ENCODE results near the gene HEMK1.

The HEMK1 gene

GRCh38 chr3:50568947-50569749 lies at the start of gene HEMK1:
TSS of gene HEMK1 (plus strand) at chr3:50569522. CDS start at chr3:50571105, 1,583 bp downstream.
- H3K27ac ChIP-seq = peak within 1 kb of the TSS; percentile 75
- peak; percentile 60 for DNase-seq (ENCODE audit: low read depth, low spot score)

GRCh38 chr3:50520849-50521248 lies 48.5 kb upstream of the HEMK1 start:
- no peak overlapping the region for H3K27ac ChIP-seq
- DNase-seq (ENCODE audit: low read depth, low spot score) = no peak

- H3K27ac ChIP-seq = no peak overlapping the region
- no peak for DNase-seq (ENCODE audit: low read depth, low spot score)
Measured at GRCh38 chr3:50521572-50521971, 47.8 kb upstream of the HEMK1 start.

- H3K27ac ChIP-seq = no peak overlapping the region
- DNase-seq (ENCODE audit: low read depth, low spot score) = no peak
Measured at GRCh38 chr3:50523279-50523811, 46.0 kb upstream of the HEMK1 start.

- DNase-seq (ENCODE audit: low read depth, low spot score) = no peak
- H3K27ac ChIP-seq = no peak overlapping the region
Measured at GRCh38 chr3:50524746-50525145, 44.6 kb upstream of the HEMK1 start.

- H3K27ac ChIP-seq = no peak overlapping the region
- no peak for DNase-seq (ENCODE audit: low read depth, low spot score)
Measured at GRCh38 chr3:50525191-50525910, 44.0 kb upstream of the HEMK1 start.

GRCh38 chr3:50525987-50526386 lies 43.3 kb upstream of the HEMK1 start:
- DNase-seq (ENCODE audit: low read depth, low spot score) = peak; percentile 26

GRCh38 chr3:50530001-50530970 lies 39.0 kb upstream of the HEMK1 start:
- no peak for DNase-seq (ENCODE audit: low read depth, low spot score)
- H3K27ac ChIP-seq = no peak overlapping the region

More at GRCh38 chr3:50525987-50526386, 43.3 kb upstream of the HEMK1 start:
- no peak overlapping the region for H3K27ac ChIP-seq

GRCh38 chr3:50531201-50531600 lies 38.1 kb upstream of the HEMK1 start:
- H3K27ac ChIP-seq = no peak overlapping the region
- DNase-seq (ENCODE audit: low read depth, low spot score) = no peak

- no peak overlapping the region for H3K27ac ChIP-seq
Measured at GRCh38 chr3:50532062-50532705, 37.1 kb upstream of the HEMK1 start.

GRCh38 chr3:50533316-50533715 lies 36.0 kb upstream of the HEMK1 start:
- H3K27ac ChIP-seq = no peak overlapping the region
- no peak for DNase-seq (ENCODE audit: low read depth, low spot score)

More at GRCh38 chr3:50532062-50532705, 37.1 kb upstream of the HEMK1 start:
- DNase-seq (ENCODE audit: low read depth, low spot score) = no peak

- H3K27ac ChIP-seq = no peak overlapping the region
- DNase-seq (ENCODE audit: low read depth, low spot score) = no peak
Measured at GRCh38 chr3:50533807-50534461, 35.4 kb upstream of the HEMK1 start.

- no peak overlapping the region for H3K27ac ChIP-seq
- DNase-seq (ENCODE audit: low read depth, low spot score) = no peak
Measured at GRCh38 chr3:50534681-50535330, 34.5 kb upstream of the HEMK1 start.

GRCh38 chr3:50536471-50537180 lies 32.7 kb upstream of the HEMK1 start:
- DNase-seq (ENCODE audit: low read depth, low spot score) = no peak
- no peak overlapping the region for H3K27ac ChIP-seq

- no peak overlapping the region for H3K27ac ChIP-seq
- no peak for DNase-seq (ENCODE audit: low read depth, low spot score)
Measured at GRCh38 chr3:50537421-50538129, 31.7 kb upstream of the HEMK1 start.

- no peak for DNase-seq (ENCODE audit: low read depth, low spot score)
- H3K27ac ChIP-seq = no peak overlapping the region
Measured at GRCh38 chr3:50539356-50540286, 29.7 kb upstream of the HEMK1 start.
